Activated naive CD4-positive, alpha-beta T cell treated with anti-CD3 and anti-CD28 coated beads, Interleukin-2, amount 50 U/mL, for 24 hours (primary cell): ENCODE measurements around the gene LRRC43.
A peak's percentile ranks its signal among the peaks of the same experiment; 100 is the strongest.
"Not testable (repeated sequence)": the region's sequence is repeated elsewhere in the genome, so short reads cannot be mapped to it uniquely, and the experiment has no call there.

Source experiments
- H3K27ac Mint-ChIP-seq: one replicate; pipeline ENCODE4 v1.8.0; 2021; ENCODE audit warnings: mild to moderate bottlenecking, mixed read lengths
- H3K27me3 Mint-ChIP-seq: one replicate; pipeline ENCODE4 v1.8.0; 2021; ENCODE audit warnings: mixed read lengths
- H3K36me3 Mint-ChIP-seq: one replicate; pipeline ENCODE4 v1.8.0; 2021; ENCODE audit warnings: mixed read lengths
- H3K4me1 Mint-ChIP-seq: one replicate; pipeline ENCODE4 v1.8.0; 2021; ENCODE audit warnings: mixed read lengths
- H3K4me3 Mint-ChIP-seq: one replicate; pipeline ENCODE4 v1.8.0; 2021; ENCODE audit warnings: mild to moderate bottlenecking, mixed read lengths
- H3K9me3 Mint-ChIP-seq: one replicate; pipeline ENCODE4 v1.8.0; 2021; ENCODE audit warnings: mixed read lengths

LRRC43 gene

GRCh38 chr12:122200541-122201175 lies 17.7 kb downstream of the LRRC43 start:
- no peaks in the 10 kb centered on the region for H3K36me3 Mint-ChIP-seq
- peaks cover 8% of the 10 kb centered on the region for H3K4me1 Mint-ChIP-seq
- H3K27me3 Mint-ChIP-seq, result peaks cover 8% of the 10 kb centered on the region
- H3K27ac Mint-ChIP-seq, result no peak overlapping the region
- no peaks in the 10 kb centered on the region for H3K9me3 Mint-ChIP-seq
- no peak overlapping the region for H3K4me3 Mint-ChIP-seq

GRCh38 chr12:122201381-122201780 lies 18.5 kb downstream of the LRRC43 start:
- H3K36me3 Mint-ChIP-seq, result no peaks in the 10 kb centered on the region
- H3K9me3 Mint-ChIP-seq, result no peaks in the 10 kb centered on the region
- peaks cover 8% of the 10 kb centered on the region for H3K4me1 Mint-ChIP-seq
- no peak overlapping the region for H3K4me3 Mint-ChIP-seq
- no peak overlapping the region for H3K27ac Mint-ChIP-seq
- H3K27me3 Mint-ChIP-seq, result peaks cover 8% of the 10 kb centered on the region

DNA sequence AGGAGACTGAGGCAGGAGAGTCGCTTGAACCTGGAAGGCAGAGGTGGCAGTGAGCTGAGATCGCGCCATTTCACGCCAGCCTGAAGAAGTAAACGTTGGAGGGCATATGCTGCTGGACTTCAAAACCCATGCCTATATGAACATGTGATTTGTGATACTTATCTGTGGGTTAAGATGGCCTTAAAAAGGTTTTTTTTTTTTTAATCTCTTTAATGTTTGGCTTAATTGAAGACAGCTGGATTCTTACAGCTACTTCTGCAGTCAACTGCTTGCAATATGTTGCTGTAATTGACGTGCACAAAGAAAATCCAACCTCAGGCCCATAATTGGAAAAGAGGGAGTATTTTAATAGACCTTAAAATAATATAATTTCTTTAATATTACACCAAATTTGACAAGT lies 19.1 kb downstream of the LRRC43 start:
- Mint-ChIP-seq H3K27me3 (peaks cover 8% of the 10 kb centered on the region), H3K9me3 (no peaks in the 10 kb centered on the region), H3K36me3 (no peaks in the 10 kb centered on the region), H3K27ac (no peak overlapping the region), H3K4me1 (peaks cover 8% of the 10 kb centered on the region), H3K4me3 (no peak overlapping the region)

GRCh38 chr12:122202811-122203210 lies 19.9 kb downstream of the LRRC43 start:
- peak overlapping the region; percentile 83 for H3K4me3 Mint-ChIP-seq
- H3K36me3 Mint-ChIP-seq, H3K27me3 Mint-ChIP-seq, H3K9me3 Mint-ChIP-seq, H3K27ac Mint-ChIP-seq, H3K4me1 Mint-ChIP-seq: not testable (repeated sequence)

- H3K9me3 Mint-ChIP-seq, result no peaks in the 10 kb centered on the region
- H3K4me1 Mint-ChIP-seq, result peaks cover 8% of the 10 kb centered on the region
- H3K27me3 Mint-ChIP-seq, result peaks cover 2% of the 10 kb centered on the region
- H3K4me3 Mint-ChIP-seq, result peak within 1 kb of the TSS; percentile 83
- H3K36me3 Mint-ChIP-seq, result peaks cover 3% of the 10 kb centered on the region
- no peak within 1 kb of the TSS for H3K27ac Mint-ChIP-seq
Measured at GRCh38 chr12:122203301-122204166, 20.6 kb downstream of the LRRC43 start, which contains the start of gene B3GNT4. Gene B3GNT4 (plus strand): TSS chr12:122203709. CDS start chr12:122204619, 910 bp downstream.

GRCh38 chr12:122204167-122205052 lies 21.5 kb downstream of the LRRC43 start:
- peak overlapping the region; percentile 57 for H3K27ac Mint-ChIP-seq
- no peaks in the 10 kb centered on the region for H3K9me3 Mint-ChIP-seq
- H3K36me3 Mint-ChIP-seq, result peaks cover 3% of the 10 kb centered on the region
- H3K4me3 Mint-ChIP-seq, result peak overlapping the region; percentile 75
- peaks cover 8% of the 10 kb centered on the region for H3K4me1 Mint-ChIP-seq
- H3K27me3 Mint-ChIP-seq, result peaks cover 2% of the 10 kb centered on the region

- Mint-ChIP-seq H3K4me1 (peaks cover 8% of the 10 kb centered on the region), H3K27me3 (peaks cover 2% of the 10 kb centered on the region), H3K27ac (peak overlapping the region; percentile 57), H3K36me3 (peaks cover 6% of the 10 kb centered on the region), H3K9me3 (no peaks in the 10 kb centered on the region), H3K4me3 (peak overlapping the region; percentile 75)
Measured at GRCh38 chr12:122205053-122205925, 22.4 kb downstream of the LRRC43 start.

DNA sequence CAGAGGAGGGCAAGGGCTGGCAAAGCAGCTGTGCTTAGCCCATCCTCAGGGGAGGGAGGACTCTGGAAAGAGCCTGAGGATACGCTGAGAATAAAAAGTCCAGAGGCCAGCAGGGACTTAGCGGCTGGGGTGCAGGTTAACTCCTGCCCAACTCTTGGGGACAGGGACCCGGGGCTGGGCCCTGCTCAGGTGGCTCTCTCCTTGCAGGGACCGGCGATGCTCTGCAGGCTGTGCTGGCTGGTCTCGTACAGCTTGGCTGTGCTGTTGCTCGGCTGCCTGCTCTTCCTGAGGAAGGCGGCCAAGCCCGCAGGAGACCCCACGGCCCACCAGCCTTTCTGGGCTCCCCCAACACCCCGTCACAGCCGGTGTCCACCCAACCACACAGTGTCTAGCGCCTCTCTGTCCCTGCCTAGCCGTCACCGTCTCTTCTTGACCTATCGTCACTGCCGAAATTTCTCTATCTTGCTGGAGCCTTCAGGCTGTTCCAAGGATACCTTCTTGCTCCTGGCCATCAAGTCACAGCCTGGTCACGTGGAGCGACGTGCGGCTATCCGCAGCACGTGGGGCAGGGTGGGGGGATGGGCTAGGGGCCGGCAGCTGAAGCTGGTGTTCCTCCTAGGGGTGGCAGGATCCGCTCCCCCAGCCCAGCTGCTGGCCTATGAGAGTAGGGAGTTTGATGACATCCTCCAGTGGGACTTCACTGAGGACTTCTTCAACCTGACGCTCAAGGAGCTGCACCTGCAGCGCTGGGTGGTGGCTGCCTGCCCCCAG lies 23.4 kb downstream of the LRRC43 start:
- peak overlapping the region; percentile 62 for H3K27ac Mint-ChIP-seq
- peaks cover 6% of the 10 kb centered on the region for H3K36me3 Mint-ChIP-seq

DNA sequence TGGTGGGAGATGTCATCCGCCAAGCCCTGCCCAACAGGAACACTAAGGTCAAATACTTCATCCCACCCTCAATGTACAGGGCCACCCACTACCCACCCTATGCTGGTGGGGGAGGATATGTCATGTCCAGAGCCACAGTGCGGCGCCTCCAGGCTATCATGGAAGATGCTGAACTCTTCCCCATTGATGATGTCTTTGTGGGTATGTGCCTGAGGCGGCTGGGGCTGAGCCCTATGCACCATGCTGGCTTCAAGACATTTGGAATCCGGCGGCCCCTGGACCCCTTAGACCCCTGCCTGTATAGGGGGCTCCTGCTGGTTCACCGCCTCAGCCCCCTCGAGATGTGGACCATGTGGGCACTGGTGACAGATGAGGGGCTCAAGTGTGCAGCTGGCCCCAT lies 24.1 kb downstream of the LRRC43 start:
- H3K9me3 Mint-ChIP-seq, result no peaks in the 10 kb centered on the region
- H3K27me3 Mint-ChIP-seq, result peaks cover 2% of the 10 kb centered on the region
- H3K4me1 Mint-ChIP-seq, result peaks cover 8% of the 10 kb centered on the region
- H3K4me3 Mint-ChIP-seq, result no peak overlapping the region
- H3K36me3 Mint-ChIP-seq, result peaks cover 6% of the 10 kb centered on the region
- H3K27ac Mint-ChIP-seq, result no peak overlapping the region

More for the DNA sequence above, 23.4 kb downstream of the LRRC43 start:
- peaks cover 8% of the 10 kb centered on the region for H3K4me1 Mint-ChIP-seq
- no peaks in the 10 kb centered on the region for H3K9me3 Mint-ChIP-seq
- peak overlapping the region; percentile 55 for H3K4me3 Mint-ChIP-seq
- peaks cover 2% of the 10 kb centered on the region for H3K27me3 Mint-ChIP-seq

DNA sequence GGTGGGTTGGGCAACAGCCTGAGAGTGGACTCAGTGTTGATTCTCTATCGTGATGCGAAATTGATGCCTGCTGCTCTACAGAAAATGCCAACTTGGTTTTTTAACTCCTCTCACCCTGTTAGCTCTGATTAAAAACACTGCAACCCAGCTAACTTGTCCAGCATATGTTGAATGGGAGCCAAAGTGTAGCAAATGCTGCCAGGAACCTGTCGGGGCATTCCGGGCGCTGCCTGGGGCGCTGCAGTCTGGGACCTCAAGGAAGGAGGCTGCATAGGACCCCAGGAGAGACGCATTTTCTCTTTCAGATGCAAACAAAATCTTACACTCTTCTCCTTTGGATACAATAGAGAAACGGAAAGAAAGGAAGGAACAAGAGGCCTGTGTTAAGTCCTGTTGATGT lies 24.5 kb downstream of the LRRC43 start:
- Mint-ChIP-seq H3K4me1 (peaks cover 8% of the 10 kb centered on the region), H3K27me3 (peaks cover 2% of the 10 kb centered on the region), H3K27ac (no peak overlapping the region), H3K36me3 (peaks cover 9% of the 10 kb centered on the region), H3K9me3 (no peaks in the 10 kb centered on the region), H3K4me3 (no peak overlapping the region)

- no peak overlapping the region for H3K4me3 Mint-ChIP-seq
- peak overlapping the region; percentile 46 for H3K27ac Mint-ChIP-seq
- peaks cover 2% of the 10 kb centered on the region for H3K27me3 Mint-ChIP-seq
- H3K9me3 Mint-ChIP-seq, result no peaks in the 10 kb centered on the region
- peaks cover 8% of the 10 kb centered on the region for H3K4me1 Mint-ChIP-seq
- H3K36me3 Mint-ChIP-seq, result peaks cover 9% of the 10 kb centered on the region
Measured at GRCh38 chr12:122208073-122208820, 25.3 kb downstream of the LRRC43 start.

DNA sequence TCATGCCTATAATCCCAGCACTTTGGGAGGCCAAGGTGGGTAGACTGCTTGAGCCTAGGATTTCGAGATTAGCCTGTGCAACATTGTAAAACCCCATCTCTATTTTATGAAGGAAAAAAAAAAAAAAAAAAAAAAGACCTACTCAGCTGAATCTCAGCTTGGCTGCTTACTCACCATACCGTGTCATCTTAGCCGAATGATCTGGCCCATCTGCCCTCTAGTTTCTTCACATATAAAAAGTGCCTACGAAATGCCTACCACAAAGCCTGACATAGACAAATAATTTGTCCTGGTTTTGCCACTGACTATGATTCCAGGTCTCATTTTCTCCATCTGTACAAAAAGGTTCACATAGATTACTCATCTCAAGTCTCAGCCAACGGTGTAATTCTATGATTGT lies 32.8 kb downstream of the LRRC43 start:
- H3K4me3 Mint-ChIP-seq, result no peak overlapping the region
- no peaks in the 10 kb centered on the region for H3K27me3 Mint-ChIP-seq
- H3K36me3 Mint-ChIP-seq, result peaks cover 15% of the 10 kb centered on the region
- no peaks in the 10 kb centered on the region for H3K9me3 Mint-ChIP-seq
- peaks cover 5% of the 10 kb centered on the region for H3K4me1 Mint-ChIP-seq
- no peak overlapping the region for H3K27ac Mint-ChIP-seq

- Mint-ChIP-seq H3K27ac (no peak overlapping the region), H3K36me3 (peaks cover 17% of the 10 kb centered on the region), H3K27me3 (no peaks in the 10 kb centered on the region), H3K4me1 (peaks cover 10% of the 10 kb centered on the region), H3K9me3 (no peaks in the 10 kb centered on the region), H3K4me3 (no peak overlapping the region)
Measured at GRCh38 chr12:122216445-122216844, 33.5 kb downstream of the LRRC43 start.
